GM12878 (cell line): ENCODE results near the gene COX6B2. TPM values are rescaled to one million over a fixed set of nuclear protein-coding genes. Genes with fewer than 3 reads are reported as not detected.

Experiments used
- BRCA1 ChIP-seq: IDR thresholded peaks from 2 replicates; pipeline ENCODE4 v1.6.1; 2011; ENCODE audit warnings: low read depth, low read length, improper control_type of control experiment
- CBX5 ChIP-seq: sonication (generic); IDR thresholded peaks from 2 replicates; pipeline ENCODE4 v1.6.1; 2016; ENCODE audit warnings: low read depth, moderate library complexity, mild to moderate bottlenecking, inconsistent platforms
- CHD2 ChIP-seq: IDR thresholded peaks from 2 replicates; pipeline ENCODE4 v1.6.1; 2011; ENCODE audit warnings: low read depth, low read length, improper control_type of control experiment, borderline replicate concordance
- CREB1 ChIP-seq: IDR thresholded peaks from 2 replicates; pipeline ENCODE4 v1.6.1; 2012; ENCODE audit warnings: low read depth, mild to moderate bottlenecking, inconsistent platforms
- EZH2 ChIP-seq: IDR thresholded peaks from 2 replicates; pipeline ENCODE4 v1.6.1; 2012; ENCODE audit warnings: low read depth, mild to moderate bottlenecking, control low read depth, inconsistent platforms, low read length, borderline replicate concordance; ENCODE audit not compliant: control insufficient read depth
- IKZF2 ChIP-seq, 2 experiments: fragments of 450-650 bp; IDR thresholded peaks; 2 replicates each; pipeline ENCODE4 v1.6.1; 2017; ENCODE audit warnings: mild to moderate bottlenecking in 2 of 2, moderate library complexity in 2 of 2
- JUND ChIP-seq: IDR thresholded peaks from 2 replicates; pipeline ENCODE4 v1.6.1; 2012; ENCODE audit warnings: low read depth, mild to moderate bottlenecking, low read length, improper control_type of control experiment, moderate library complexity
- KLF5 ChIP-seq: fragments of 450-650 bp; IDR thresholded peaks from 2 replicates; pipeline ENCODE4 v1.6.1; 2014; ENCODE audit warnings: mild to moderate bottlenecking; ENCODE audit not compliant: partially characterized antibody
- MTA3 ChIP-seq: IDR thresholded peaks from 2 replicates; pipeline ENCODE4 v1.6.1; 2012; ENCODE audit warnings: low read length, inconsistent platforms, borderline replicate concordance
- PML ChIP-seq: IDR thresholded peaks from 2 replicates; pipeline ENCODE4 v1.6.1; 2012; ENCODE audit warnings: low read length, inconsistent platforms
- POU2F2 ChIP-seq: IDR thresholded peaks from 3 replicates; pipeline ENCODE4 v1.6.1; 2011; ENCODE audit warnings: low read depth, mild to moderate bottlenecking, low read length, borderline replicate concordance
- SMAD5 ChIP-seq: IDR thresholded peaks from 2 replicates; pipeline ENCODE4 v1.6.1; 2016; ENCODE audit warnings: antibody characterized with exemption, low read depth
- WRNIP1 ChIP-seq: IDR thresholded peaks from 2 replicates; pipeline ENCODE4 v1.6.1; 2011; ENCODE audit warnings: low read depth, low read length, improper control_type of control experiment, borderline replicate concordance
- ZNF207 ChIP-seq: fragments of 450-650 bp; IDR thresholded peaks from 2 replicates; pipeline ENCODE4 v1.6.1; 2014; ENCODE audit warnings: antibody characterized with exemption, mild to moderate bottlenecking, borderline replicate concordance
- ZSCAN29 ChIP-seq: fragments of 450-650 bp; IDR thresholded peaks from 2 replicates; pipeline ENCODE4 v1.6.1; 2017; ENCODE audit warnings: mild to moderate bottlenecking, moderate library complexity
- polyA plus RNA-seq, 11 experiments: library from polyadenylated mRNA; depleted of rRNA in 4 of 11; unstranded in 6 of 11; stranded (reverse) in 5 of 11; fragments of >200 nt; fragmentation: Nextera tagmentation in 4 of 11; fragmentation: Illumina TruSeq in 1 of 11; extraction: Ambion mirVana in 4 of 11; extraction: Trizol in 1 of 11; gene quantifications; 1 replicate in 1 of 11; 2 replicates in 10 of 11; pipeline versions ENCODE4 v1.2.1 to v1.2.3, GENCODE V29; 2011 to 2016; ENCODE audit warnings: inconsistent platforms in 2 of 11, missing spikeins in 2 of 11, low read depth in 1 of 11
- total RNA-seq, 4 experiments: library from RNA; depleted of rRNA in 3 of 4; stranded (reverse); fragments of >200 nt in 3 of 4; fragmentation: Illumina TruSeq in 1 of 4; extraction: Trizol in 1 of 4; gene quantifications; 2 replicates each; pipeline versions ENCODE4 v1.2.1 to v1.2.3, GENCODE V29; 2013 to 2021
- TF ChIP-seq, protein P1 (sequence below): fragments of 450-650 bp; formaldehyde crosslinking; IDR thresholded peaks from 2 replicates; pipeline ENCODE4 v1.5.0; 2022; ENCODE audit warnings: mild to moderate bottlenecking, missing genetic modification characterization
- TF ChIP-seq, protein P2 (sequence below): fragments of 150-350 bp; IDR thresholded peaks from 2 replicates; pipeline ENCODE4 v1.6.1; 2016; ENCODE audit warnings: low read depth, low read length
- TF ChIP-seq, protein P3 (sequence below): fragments of 450-650 bp; IDR thresholded peaks from 2 replicates; pipeline ENCODE4 v1.6.1; 2018; ENCODE audit warnings: borderline replicate concordance, mild to moderate bottlenecking; ENCODE audit not compliant: partially characterized antibody

Gene COX6B2
- total and polyA plus RNA-seq, 10 of the 15 experiments (the other 5 are each of a cell fraction or from before 2014, with no cell fraction given), result 0.05 to 0.08 (median 0.07) TPM; not detected in 6

- TF ChIP-seq, protein P1, sequence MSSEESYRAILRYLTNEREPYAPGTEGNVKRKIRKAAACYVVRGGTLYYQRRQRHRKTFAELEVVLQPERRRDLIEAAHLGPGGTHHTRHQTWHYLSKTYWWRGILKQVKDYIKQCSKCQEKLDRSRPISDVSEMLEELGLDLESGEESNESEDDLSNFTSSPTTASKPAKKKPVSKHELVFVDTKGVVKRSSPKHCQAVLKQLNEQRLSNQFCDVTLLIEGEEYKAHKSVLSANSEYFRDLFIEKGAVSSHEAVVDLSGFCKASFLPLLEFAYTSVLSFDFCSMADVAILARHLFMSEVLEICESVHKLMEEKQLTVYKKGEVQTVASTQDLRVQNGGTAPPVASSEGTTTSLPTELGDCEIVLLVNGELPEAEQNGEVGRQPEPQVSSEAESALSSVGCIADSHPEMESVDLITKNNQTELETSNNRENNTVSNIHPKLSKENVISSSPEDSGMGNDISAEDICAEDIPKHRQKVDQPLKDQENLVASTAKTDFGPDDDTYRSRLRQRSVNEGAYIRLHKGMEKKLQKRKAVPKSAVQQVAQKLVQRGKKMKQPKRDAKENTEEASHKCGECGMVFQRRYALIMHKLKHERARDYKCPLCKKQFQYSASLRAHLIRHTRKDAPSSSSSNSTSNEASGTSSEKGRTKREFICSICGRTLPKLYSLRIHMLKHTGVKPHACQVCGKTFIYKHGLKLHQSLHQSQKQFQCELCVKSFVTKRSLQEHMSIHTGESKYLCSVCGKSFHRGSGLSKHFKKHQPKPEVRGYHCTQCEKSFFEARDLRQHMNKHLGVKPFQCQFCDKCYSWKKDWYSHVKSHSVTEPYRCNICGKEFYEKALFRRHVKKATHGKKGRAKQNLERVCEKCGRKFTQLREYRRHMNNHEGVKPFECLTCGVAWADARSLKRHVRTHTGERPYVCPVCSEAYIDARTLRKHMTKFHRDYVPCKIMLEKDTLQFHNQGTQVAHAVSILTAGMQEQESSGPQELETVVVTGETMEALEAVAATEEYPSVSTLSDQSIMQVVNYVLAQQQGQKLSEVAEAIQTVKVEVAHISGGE (CRISPR knock-in tag), result no peak
- TF ChIP-seq IKZF2 (IDR thresholded peaks at IDR 0.05) (no peak), POU2F2 (peak; percentile 97), CBX5 (no peak), CHD2 (no peak), PML (peak; percentile 99), KLF5 (peak; percentile 29), ZSCAN29 (0 out of 2 replicates have a peak, but pooled peaks have one; percentile 22), ZNF207 (0 out of 2 replicates have a peak, but pooled peaks have one; percentile 74), BRCA1 (no peak), CREB1 (peak; percentile 87), MTA3 (no peak; the same call in 1 of the 2 replicates), EZH2 (no peak), JUND (0 out of 2 replicates have a peak, but pooled peaks have one; percentile 9), WRNIP1 (peak; percentile 90; the same call in 1 of the 2 replicates), SMAD5 (peak; percentile 98)
- TF ChIP-seq, protein P2, sequence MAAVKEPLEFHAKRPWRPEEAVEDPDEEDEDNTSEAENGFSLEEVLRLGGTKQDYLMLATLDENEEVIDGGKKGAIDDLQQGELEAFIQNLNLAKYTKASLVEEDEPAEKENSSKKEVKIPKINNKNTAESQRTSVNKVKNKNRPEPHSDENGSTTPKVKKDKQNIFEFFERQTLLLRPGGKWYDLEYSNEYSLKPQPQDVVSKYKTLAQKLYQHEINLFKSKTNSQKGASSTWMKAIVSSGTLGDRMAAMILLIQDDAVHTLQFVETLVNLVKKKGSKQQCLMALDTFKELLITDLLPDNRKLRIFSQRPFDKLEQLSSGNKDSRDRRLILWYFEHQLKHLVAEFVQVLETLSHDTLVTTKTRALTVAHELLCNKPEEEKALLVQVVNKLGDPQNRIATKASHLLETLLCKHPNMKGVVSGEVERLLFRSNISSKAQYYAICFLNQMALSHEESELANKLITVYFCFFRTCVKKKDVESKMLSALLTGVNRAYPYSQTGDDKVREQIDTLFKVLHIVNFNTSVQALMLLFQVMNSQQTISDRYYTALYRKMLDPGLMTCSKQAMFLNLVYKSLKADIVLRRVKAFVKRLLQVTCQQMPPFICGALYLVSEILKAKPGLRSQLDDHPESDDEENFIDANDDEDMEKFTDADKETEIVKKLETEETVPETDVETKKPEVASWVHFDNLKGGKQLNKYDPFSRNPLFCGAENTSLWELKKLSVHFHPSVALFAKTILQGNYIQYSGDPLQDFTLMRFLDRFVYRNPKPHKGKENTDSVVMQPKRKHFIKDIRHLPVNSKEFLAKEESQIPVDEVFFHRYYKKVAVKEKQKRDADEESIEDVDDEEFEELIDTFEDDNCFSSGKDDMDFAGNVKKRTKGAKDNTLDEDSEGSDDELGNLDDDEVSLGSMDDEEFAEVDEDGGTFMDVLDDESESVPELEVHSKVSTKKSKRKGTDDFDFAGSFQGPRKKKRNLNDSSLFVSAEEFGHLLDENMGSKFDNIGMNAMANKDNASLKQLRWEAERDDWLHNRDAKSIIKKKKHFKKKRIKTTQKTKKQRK, result no peak
- TF ChIP-seq, protein P3, sequence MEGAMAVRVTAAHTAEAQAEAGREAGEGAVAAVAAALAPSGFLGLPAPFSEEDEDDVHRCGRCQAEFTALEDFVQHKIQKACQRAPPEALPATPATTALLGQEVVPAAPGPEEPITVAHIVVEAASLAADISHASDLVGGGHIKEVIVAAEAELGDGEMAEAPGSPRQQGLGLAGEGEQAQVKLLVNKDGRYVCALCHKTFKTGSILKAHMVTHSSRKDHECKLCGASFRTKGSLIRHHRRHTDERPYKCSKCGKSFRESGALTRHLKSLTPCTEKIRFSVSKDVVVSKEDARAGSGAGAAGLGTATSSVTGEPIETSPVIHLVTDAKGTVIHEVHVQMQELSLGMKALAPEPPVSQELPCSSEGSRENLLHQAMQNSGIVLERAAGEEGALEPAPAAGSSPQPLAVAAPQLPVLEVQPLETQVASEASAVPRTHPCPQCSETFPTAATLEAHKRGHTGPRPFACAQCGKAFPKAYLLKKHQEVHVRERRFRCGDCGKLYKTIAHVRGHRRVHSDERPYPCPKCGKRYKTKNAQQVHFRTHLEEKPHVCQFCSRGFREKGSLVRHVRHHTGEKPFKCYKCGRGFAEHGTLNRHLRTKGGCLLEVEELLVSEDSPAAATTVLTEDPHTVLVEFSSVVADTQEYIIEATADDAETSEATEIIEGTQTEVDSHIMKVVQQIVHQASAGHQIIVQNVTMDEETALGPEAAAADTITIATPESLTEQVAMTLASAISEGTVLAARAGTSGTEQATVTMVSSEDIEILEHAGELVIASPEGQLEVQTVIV, result no peak
These were observed 31.4 kb upstream of the COX6B2 start, which contains the start of gene RPL28 (continued) for GRCh38 chr19:55385724-55386492.
